Loucy (cell line): ENCODE measurements around the gene PHETA2.

Source experiments
- H2AFZ ChIP-seq: fragments of 200-600 bp; sonication (generic); 2 replicates; pipeline ENCODE4 v1.6.0; 2016; ENCODE audit warnings: antibody characterized with exemption, mild to moderate bottlenecking, low read length, moderate library complexity
- H3F3A ChIP-seq: fragments of 200-600 bp; 2 replicates; pipeline ENCODE4 v1.6.0; 2016; ENCODE audit warnings: antibody characterized with exemption, low read depth, mild to moderate bottlenecking
- H3K27me3 ChIP-seq: fragments of 200-600 bp; sonication (generic); 2 replicates; pipeline ENCODE4 v1.6.1; 2014; ENCODE audit warnings: low read length, mild to moderate bottlenecking; ENCODE audit not compliant: insufficient read depth, poor library complexity, severe bottlenecking
- H3K36me3 ChIP-seq: fragments of 200-600 bp; sonication (generic); 2 replicates; pipeline ENCODE4 v1.6.1; 2016; ENCODE audit warnings: low read length; ENCODE audit not compliant: insufficient read depth
- H3K4me1 ChIP-seq: fragments of 200-600 bp; sonication (generic); 2 replicates; pipeline ENCODE4 v1.5.1; 2014; ENCODE audit warnings: low read length, mild to moderate bottlenecking; ENCODE audit not compliant: insufficient read depth, poor library complexity, severe bottlenecking
- H3K4me2 ChIP-seq: fragments of 200-600 bp; sonication (generic); 2 replicates; pipeline ENCODE4 v1.6.0; 2014; ENCODE audit warnings: antibody characterized with exemption, low read length, low read depth, mild to moderate bottlenecking; ENCODE audit not compliant: poor library complexity, severe bottlenecking
- H3K4me3 ChIP-seq: fragments of 200-600 bp; sonication (generic); 2 replicates; pipeline ENCODE4 v1.5.1; 2014; ENCODE audit warnings: low read length, mild to moderate bottlenecking, mixed read lengths; ENCODE audit not compliant: poor library complexity, severe bottlenecking
- H3K79me2 ChIP-seq: fragments of 200-600 bp; sonication (generic); 2 replicates; pipeline ENCODE4 v1.6.1; 2014; ENCODE audit warnings: low read length; ENCODE audit not compliant: insufficient read depth
- H3K9ac ChIP-seq: fragments of 200-600 bp; sonication (generic); 2 replicates; pipeline ENCODE4 v1.6.0; 2014; ENCODE audit warnings: mild to moderate bottlenecking, low read depth, low read length, moderate library complexity; ENCODE audit not compliant: poor library complexity, severe bottlenecking
- H3K9me2 ChIP-seq: fragments of 200-600 bp; sonication (generic); replicated peaks from 2 replicates; pipeline ENCODE4 v1.6.1; 2016; ENCODE audit warnings: low read depth, low read length, mixed read lengths
- H3K9me3 ChIP-seq: fragments of 200-600 bp; sonication (generic); 2 replicates; pipeline ENCODE4 v1.6.1; 2014; ENCODE audit warnings: mild to moderate bottlenecking, antibody characterized with exemption, low read length, low read depth; ENCODE audit not compliant: insufficient read depth
- H4K20me1 ChIP-seq: fragments of 200-600 bp; sonication (generic); 2 replicates; pipeline ENCODE4 v1.6.0; 2014; ENCODE audit warnings: antibody characterized with exemption, low read length, mild to moderate bottlenecking; ENCODE audit not compliant: insufficient read depth, poor library complexity, severe bottlenecking
- EZH2phosphoT487 ChIP-seq: fragments of 200-600 bp; IDR thresholded peaks from 2 replicates; pipeline ENCODE4 v1.6.1; 2018; ENCODE audit warnings: antibody characterized with exemption, mild to moderate bottlenecking, moderate library complexity, borderline replicate concordance
- TF ChIP-seq, protein P1 (sequence below): fragments of 200-600 bp; sonication (generic); conservative IDR thresholded peaks from 2 replicates; pipeline ENCODE4 v1.5.1; 2014; ENCODE audit warnings: mild to moderate bottlenecking, antibody characterized with exemption, low read length

PHETA2 gene

DNA sequence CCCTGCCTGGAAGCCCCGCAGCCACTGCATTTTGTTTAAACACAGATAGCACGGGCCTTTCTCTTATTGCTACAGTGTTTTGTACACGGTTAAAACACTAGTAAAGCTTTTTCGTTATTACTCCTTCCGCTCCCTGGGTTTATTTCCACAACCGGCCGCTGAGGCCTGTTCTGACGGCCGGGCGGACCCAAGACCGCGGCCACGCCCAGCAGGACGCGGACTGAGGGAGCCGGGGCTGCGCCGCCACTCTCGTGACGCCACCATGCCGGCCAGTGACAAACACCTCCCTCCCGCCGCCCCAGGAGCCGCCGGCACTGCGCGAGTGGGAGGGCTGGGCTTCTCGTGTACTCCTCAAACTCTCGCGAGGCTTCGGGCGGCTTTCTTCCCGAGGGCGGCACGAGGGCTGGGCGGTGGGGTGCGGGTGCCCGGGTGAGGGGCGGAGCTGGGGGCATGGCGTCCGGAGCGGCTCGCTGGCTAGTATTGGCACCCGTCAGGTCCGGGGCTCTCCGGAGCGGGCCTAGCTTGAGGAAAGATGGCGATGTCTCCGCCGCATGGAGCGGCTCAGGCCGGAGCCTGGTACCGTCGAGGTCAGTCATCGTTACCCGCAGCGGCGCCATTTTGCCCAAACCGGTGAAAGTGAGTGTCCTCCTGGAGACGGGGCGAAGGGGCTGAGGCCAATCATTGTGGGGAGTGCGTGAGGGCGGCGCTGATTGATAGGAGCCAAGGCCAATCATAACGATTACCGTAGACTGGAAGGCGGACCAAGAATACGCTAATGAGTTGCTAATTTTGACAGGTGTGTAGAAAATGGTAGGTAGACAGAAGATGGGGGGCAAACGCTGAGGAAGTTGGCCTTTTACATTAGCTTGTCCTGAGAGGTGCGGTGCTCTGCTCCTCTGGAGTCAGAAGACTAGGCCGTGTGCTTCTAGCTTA lies 5.5 kb downstream of the PHETA2 start, which contains the start of gene SMDT1:
SMDT1 (plus strand) TSS at position 382 of the 933 bp plus-strand sequence; CDS start at position 451, 69 bp downstream.
- Histone ChIP-seq H3K9ac (peak within 1 kb of the TSS; percentile 89), H3K4me1 (peaks cover 24% of the 10 kb centered on the region), H3K27me3 (no peaks in the 10 kb centered on the region), H3K4me2 (peak within 1 kb of the TSS; percentile 89), H4K20me1 (peaks cover 4% of the 10 kb centered on the region), H3F3A (no peaks in the 10 kb centered on the region), H3K9me3 (no peaks in the 10 kb centered on the region), H3K4me3 (peak within 1 kb of the TSS; percentile 97), H3K79me2 (peaks cover 40% of the 10 kb centered on the region), H3K36me3 (peaks cover 14% of the 10 kb centered on the region; the same call in 1 of the 2 replicates), H2AFZ (peak within 1 kb of the TSS; percentile 95), H3K9me2 (no peaks in the 10 kb centered on the region)
- no peak for TF ChIP-seq EZH2phosphoT487
- TF ChIP-seq, protein P1, sequence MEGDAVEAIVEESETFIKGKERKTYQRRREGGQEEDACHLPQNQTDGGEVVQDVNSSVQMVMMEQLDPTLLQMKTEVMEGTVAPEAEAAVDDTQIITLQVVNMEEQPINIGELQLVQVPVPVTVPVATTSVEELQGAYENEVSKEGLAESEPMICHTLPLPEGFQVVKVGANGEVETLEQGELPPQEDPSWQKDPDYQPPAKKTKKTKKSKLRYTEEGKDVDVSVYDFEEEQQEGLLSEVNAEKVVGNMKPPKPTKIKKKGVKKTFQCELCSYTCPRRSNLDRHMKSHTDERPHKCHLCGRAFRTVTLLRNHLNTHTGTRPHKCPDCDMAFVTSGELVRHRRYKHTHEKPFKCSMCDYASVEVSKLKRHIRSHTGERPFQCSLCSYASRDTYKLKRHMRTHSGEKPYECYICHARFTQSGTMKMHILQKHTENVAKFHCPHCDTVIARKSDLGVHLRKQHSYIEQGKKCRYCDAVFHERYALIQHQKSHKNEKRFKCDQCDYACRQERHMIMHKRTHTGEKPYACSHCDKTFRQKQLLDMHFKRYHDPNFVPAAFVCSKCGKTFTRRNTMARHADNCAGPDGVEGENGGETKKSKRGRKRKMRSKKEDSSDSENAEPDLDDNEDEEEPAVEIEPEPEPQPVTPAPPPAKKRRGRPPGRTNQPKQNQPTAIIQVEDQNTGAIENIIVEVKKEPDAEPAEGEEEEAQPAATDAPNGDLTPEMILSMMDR = no peak

DNA sequence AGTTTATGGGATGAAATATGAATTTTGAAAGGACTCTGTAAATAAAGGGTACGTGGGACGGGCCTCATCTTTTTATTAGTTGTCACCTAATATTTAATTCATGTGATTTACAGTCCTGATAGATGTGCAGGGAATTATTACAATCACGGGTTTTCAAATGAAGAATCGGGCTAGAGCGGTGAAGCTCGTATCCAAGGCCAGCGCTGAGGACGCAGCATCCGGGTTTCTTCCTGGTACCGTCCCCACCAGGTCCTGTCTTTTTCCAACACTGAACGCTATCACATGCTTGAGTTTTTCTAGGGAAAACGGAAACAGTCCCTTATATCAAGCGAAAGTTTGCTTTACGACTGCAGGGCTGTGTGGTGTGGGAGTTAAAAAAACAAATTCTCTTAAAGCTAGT lies 6.2 kb downstream of the PHETA2 start:
- Histone ChIP-seq H2AFZ (peak overlapping the region; percentile 95), H3K9me2 (no peaks in the 10 kb centered on the region), H3K4me1 (peaks cover 24% of the 10 kb centered on the region), H3K9me3 (no peaks in the 10 kb centered on the region), H3K4me3 (peak overlapping the region; percentile 97), H4K20me1 (peaks cover 4% of the 10 kb centered on the region), H3K79me2 (peaks cover 42% of the 10 kb centered on the region), H3K36me3 (peaks cover 21% of the 10 kb centered on the region; the same call in 1 of the 2 replicates), H3F3A (no peaks in the 10 kb centered on the region), H3K9ac (peak overlapping the region; percentile 89), H3K27me3 (no peaks in the 10 kb centered on the region), H3K4me2 (peak overlapping the region; percentile 89)
- TF ChIP-seq EZH2phosphoT487 = no peak
- TF ChIP-seq, protein P1 = no peak

DNA sequence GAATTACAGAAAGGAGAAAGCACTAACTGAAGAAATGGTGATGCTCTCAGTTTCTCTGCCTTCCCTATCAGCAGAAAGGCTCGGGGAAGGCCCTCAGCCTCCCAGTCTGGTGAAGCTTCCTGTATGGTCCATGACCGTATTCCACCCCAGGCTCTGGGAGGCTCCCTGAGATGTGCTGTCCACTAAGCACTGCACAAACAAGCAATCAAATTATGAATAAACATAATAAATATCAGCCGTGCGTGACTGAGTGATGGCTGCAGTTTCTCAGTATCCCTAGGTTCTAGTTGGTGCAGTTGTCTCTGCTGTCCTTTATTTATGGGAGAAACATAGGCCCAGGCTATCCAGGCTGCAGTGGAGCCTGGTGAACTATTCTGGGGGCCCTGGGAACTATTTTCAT lies 9.1 kb downstream of the PHETA2 start:
- Histone ChIP-seq H3F3A (0 out of 2 replicates have a peak, but pooled peaks cover 9% of the 10 kb centered on the region), H3K4me1 (peaks cover 24% of the 10 kb centered on the region), H3K27me3 (no peaks in the 10 kb centered on the region), H4K20me1 (peaks cover 11% of the 10 kb centered on the region), H3K4me2 (no peak overlapping the region), H3K36me3 (peaks cover 40% of the 10 kb centered on the region), H3K4me3 (no peak overlapping the region), H3K9ac (no peak overlapping the region), H3K9me3 (no peaks in the 10 kb centered on the region), H3K79me2 (peaks cover 64% of the 10 kb centered on the region), H2AFZ (no peak overlapping the region), H3K9me2 (no peaks in the 10 kb centered on the region)
- TF ChIP-seq EZH2phosphoT487 = no peak
- TF ChIP-seq, protein P1 = no peak
